HEK293 (cell line): ENCODE data around the gene FERD3L.

Experiments
- CTCF ChIA-PET: fragments of 350-600 bp; formaldehyde crosslinking; extraction: SDS; loops from one replicate; lab custom pipeline; 2021; ENCODE audit warnings: antibody characterized with exemption; lab: Yijun Ruan, JAX
- POLR2A ChIA-PET: fragments of 300-600 bp; formaldehyde crosslinking; extraction: SDS; loops from one replicate; lab custom pipeline; 2020; ENCODE audit warnings: antibody characterized with exemption, inconsistent platforms; lab: Yijun Ruan, JAX
- H3K27ac ChIP-seq: fragments of 200-500 bp; sonication (Bioruptor generic); 2 replicates; pipeline ENCODE4 v1.5.1; 2014; ENCODE audit warnings: low read depth, low read length, control low read depth, inconsistent platforms; ENCODE audit errors: extremely low read depth
- H3K36me3 ChIP-seq, 2 experiments: fragments of 200-500 bp in 1 of 2; sonication (Bioruptor generic) in 1 of 2; 1 replicate in 1 of 2; 2 replicates in 1 of 2; pipeline ENCODE4 v1.5.1; 2014 to 2017; ENCODE audit warnings: inconsistent platforms in 2 of 2, low read length in 2 of 2; ENCODE audit not compliant: control insufficient read depth in 2 of 2, insufficient read depth in 1 of 2
- H3K4me1 ChIP-seq: fragments of 200-500 bp; sonication (Bioruptor generic); 2 replicates; pipeline ENCODE4 v1.5.1; 2014; ENCODE audit warnings: mild to moderate bottlenecking, low read length, inconsistent platforms; ENCODE audit not compliant: control insufficient read depth, insufficient read depth
- H3K4me3 ChIP-seq: 2 replicates; pipeline ENCODE4 v1.5.1; 2011; ENCODE audit warnings: low read depth, mild to moderate bottlenecking, control low read depth, low read length, moderate library complexity
- H3K9me3 ChIP-seq: fragments of 200-500 bp; sonication (Bioruptor generic); 2 replicates; pipeline ENCODE4 v1.5.1; 2014; ENCODE audit warnings: low read depth, low read length, inconsistent platforms; ENCODE audit not compliant: control insufficient read depth, insufficient read depth
- EGR2 ChIP-seq: fragments of 450-650 bp; formaldehyde crosslinking; IDR thresholded peaks from 2 replicates; pipeline ENCODE4 v1.5.1; 2016; ENCODE audit warnings: low read depth, missing biosample characterization, missing genetic modification characterization
- ELK4 ChIP-seq: IDR thresholded peaks from 2 replicates; pipeline ENCODE4 v1.6.1; 2011; ENCODE audit warnings: mild to moderate bottlenecking, low read depth, low read length, borderline replicate concordance
- GFI1B ChIP-seq: fragments of 450-650 bp; formaldehyde crosslinking; IDR thresholded peaks from 2 replicates; pipeline ENCODE4 v1.5.1; 2016; ENCODE audit warnings: missing biosample characterization, missing genetic modification characterization
- GLIS1 ChIP-seq: fragments of 450-650 bp; formaldehyde crosslinking; IDR thresholded peaks from 2 replicates; pipeline ENCODE4 v1.5.1; 2016; ENCODE audit warnings: missing biosample characterization, missing genetic modification characterization
- KLF17 ChIP-seq: fragments of 450-650 bp; formaldehyde crosslinking; IDR thresholded peaks from 2 replicates; pipeline ENCODE4 v1.5.1; 2016; ENCODE audit warnings: missing biosample characterization, missing genetic modification characterization
- KLF8 ChIP-seq: fragments of 450-650 bp; formaldehyde crosslinking; IDR thresholded peaks from 2 replicates; pipeline ENCODE4 v1.5.1; 2016; ENCODE audit warnings: missing biosample characterization, missing genetic modification characterization
- OVOL3 ChIP-seq: fragments of 450-650 bp; formaldehyde crosslinking; IDR thresholded peaks from 2 replicates; pipeline ENCODE4 v1.5.1; 2016; ENCODE audit warnings: missing biosample characterization, missing genetic modification characterization
- PBX3 ChIP-seq: sonication (generic); formaldehyde crosslinking; IDR thresholded peaks from 2 replicates; pipeline ENCODE4 v1.8.1; 2022; ENCODE audit warnings: mild to moderate bottlenecking, moderate library complexity, missing genetic modification reagents
- PRDM1 ChIP-seq: fragments of 450-650 bp; formaldehyde crosslinking; IDR thresholded peaks from 2 replicates; pipeline ENCODE4; 2016; ENCODE audit warnings: missing biosample characterization, missing genetic modification characterization
- REPIN1 ChIP-seq: fragments of 450-650 bp; formaldehyde crosslinking; IDR thresholded peaks from 2 replicates; pipeline ENCODE4 v1.5.1; 2017; ENCODE audit warnings: missing biosample characterization, missing genetic modification characterization, low read depth
- WT1 ChIP-seq: fragments of 450-650 bp; formaldehyde crosslinking; IDR thresholded peaks from 2 replicates; pipeline ENCODE4 v1.5.1; 2016; ENCODE audit warnings: missing biosample characterization, missing genetic modification characterization
- ZBTB1 ChIP-seq: fragments of 450-650 bp; formaldehyde crosslinking; IDR thresholded peaks from 2 replicates; pipeline ENCODE4 v1.5.1; 2016; ENCODE audit warnings: missing biosample characterization, missing genetic modification characterization
- ZEB2 ChIP-seq: fragments of 450-650 bp; formaldehyde crosslinking; IDR thresholded peaks from 2 replicates; pipeline ENCODE4 v1.5.1; 2016; ENCODE audit warnings: missing biosample characterization, missing genetic modification characterization
- ZFHX2 ChIP-seq: fragments of 450-650 bp; formaldehyde crosslinking; conservative IDR thresholded peaks from 2 replicates; pipeline ENCODE4 v1.5.1; 2016; ENCODE audit warnings: missing biosample characterization, missing genetic modification characterization
- ZNF239 ChIP-seq: fragments of 450-650 bp; formaldehyde crosslinking; IDR thresholded peaks from 2 replicates; pipeline ENCODE4 v1.5.1; 2016; ENCODE audit warnings: missing biosample characterization, missing genetic modification characterization
- ZNF24 ChIP-seq: fragments of 450-650 bp; formaldehyde crosslinking; IDR thresholded peaks from 2 replicates; pipeline ENCODE4 v1.5.1; 2016; ENCODE audit warnings: missing biosample characterization, missing genetic modification characterization
- ZNF248 ChIP-seq: fragments of 450-650 bp; formaldehyde crosslinking; IDR thresholded peaks from 2 replicates; pipeline ENCODE4 v1.5.1; 2017; ENCODE audit warnings: missing biosample characterization, missing genetic modification characterization
- ZNF274 ChIP-seq, 2 experiments: fragments of 200-500 bp in 1 of 2; fragments of 450-650 bp in 1 of 2; sonication (Bioruptor generic) in 1 of 2; formaldehyde crosslinking in 1 of 2; IDR thresholded peaks; 2 replicates each; pipeline versions ENCODE4 v1.5.1 to v1.6.1; 2014 to 2016; ENCODE audit warnings: borderline replicate concordance in 1 of 2, inconsistent platforms in 1 of 2, low read length in 1 of 2, missing biosample characterization in 1 of 2, missing genetic modification characterization in 1 of 2
- ZNF350 ChIP-seq: fragments of 450-650 bp; formaldehyde crosslinking; IDR thresholded peaks from 2 replicates; pipeline ENCODE4 v1.5.0; 2017; ENCODE audit warnings: missing biosample characterization, mild to moderate bottlenecking, missing genetic modification characterization
- ZNF366 ChIP-seq: fragments of 450-650 bp; formaldehyde crosslinking; conservative IDR thresholded peaks from 2 replicates; pipeline ENCODE4 v1.5.1; 2016; ENCODE audit warnings: missing biosample characterization, missing genetic modification characterization
- ZNF37A ChIP-seq: fragments of 450-650 bp; IDR thresholded peaks from 2 replicates; pipeline ENCODE4 v1.5.1; 2018; ENCODE audit warnings: missing biosample characterization, missing genetic modification characterization
- ZNF621 ChIP-seq: fragments of 450-650 bp; formaldehyde crosslinking; IDR thresholded peaks from 2 replicates; pipeline ENCODE4 v1.5.1; 2017; ENCODE audit warnings: missing biosample characterization, missing genetic modification characterization
- ZNF768 ChIP-seq: fragments of 450-650 bp; formaldehyde crosslinking; IDR thresholded peaks from 2 replicates; pipeline ENCODE4 v1.5.1; 2018; ENCODE audit warnings: missing biosample characterization, mild to moderate bottlenecking, missing genetic modification characterization
- TF ChIP-seq, protein P1 (sequence below): fragments of 450-650 bp; formaldehyde crosslinking; IDR thresholded peaks from 2 replicates; pipeline ENCODE4 v1.5.1; 2016; ENCODE audit warnings: missing biosample characterization, missing genetic modification characterization
- TF ChIP-seq, protein P2 (sequence below): fragments of 450-650 bp; formaldehyde crosslinking; IDR thresholded peaks from 2 replicates; pipeline ENCODE4 v1.5.1; 2016; ENCODE audit warnings: missing biosample characterization, missing genetic modification characterization
- TF ChIP-seq, protein P3 (sequence below): fragments of 450-650 bp; formaldehyde crosslinking; IDR thresholded peaks from 2 replicates; pipeline ENCODE4 v1.5.1; 2016; ENCODE audit warnings: missing biosample characterization, missing genetic modification characterization

Gene FERD3L

GRCh38 chr7:19143881-19144574, 1.2 kb downstream of the FERD3L start:
- H3K9me3 ChIP-seq, result no peaks in the 10 kb centered on the region
- TF ChIP-seq ZEB2 (no peak), ZNF274 (IDR thresholded peaks at IDR 0.05; ENCODE audit: low read length) (no peak), ZNF274 (tag by site-specific recombination; IDR thresholded peaks at IDR 0.05; ENCODE audit: borderline replicate concordance) (no peak), ZNF37A (tag by site-specific recombination) (no peak), ZNF24 (no peak), ZFHX2 (no peak), ZBTB1 (tag by site-specific recombination) (no peak), ZNF350 (no peak), ZNF366 (no peak), WT1 (no peak), PBX3 (no peak), GLIS1 (no peak), REPIN1 (tag by site-specific recombination) (no peak), PRDM1 (tag by site-specific recombination) (no peak), ZNF768 (no peak), GFI1B (no peak), OVOL3 (tag by site-specific recombination) (no peak), KLF8 (tag by site-specific recombination) (no peak)
- TF ChIP-seq, protein P1, sequence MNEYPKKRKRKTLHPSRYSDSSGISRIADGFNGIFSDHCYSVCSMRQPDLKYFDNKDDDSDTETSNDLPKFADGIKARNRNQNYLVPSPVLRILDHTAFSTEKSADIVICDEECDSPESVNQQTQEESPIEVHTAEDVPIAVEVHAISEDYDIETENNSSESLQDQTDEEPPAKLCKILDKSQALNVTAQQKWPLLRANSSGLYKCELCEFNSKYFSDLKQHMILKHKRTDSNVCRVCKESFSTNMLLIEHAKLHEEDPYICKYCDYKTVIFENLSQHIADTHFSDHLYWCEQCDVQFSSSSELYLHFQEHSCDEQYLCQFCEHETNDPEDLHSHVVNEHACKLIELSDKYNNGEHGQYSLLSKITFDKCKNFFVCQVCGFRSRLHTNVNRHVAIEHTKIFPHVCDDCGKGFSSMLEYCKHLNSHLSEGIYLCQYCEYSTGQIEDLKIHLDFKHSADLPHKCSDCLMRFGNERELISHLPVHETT, result no peak
- TF ChIP-seq, protein P2, sequence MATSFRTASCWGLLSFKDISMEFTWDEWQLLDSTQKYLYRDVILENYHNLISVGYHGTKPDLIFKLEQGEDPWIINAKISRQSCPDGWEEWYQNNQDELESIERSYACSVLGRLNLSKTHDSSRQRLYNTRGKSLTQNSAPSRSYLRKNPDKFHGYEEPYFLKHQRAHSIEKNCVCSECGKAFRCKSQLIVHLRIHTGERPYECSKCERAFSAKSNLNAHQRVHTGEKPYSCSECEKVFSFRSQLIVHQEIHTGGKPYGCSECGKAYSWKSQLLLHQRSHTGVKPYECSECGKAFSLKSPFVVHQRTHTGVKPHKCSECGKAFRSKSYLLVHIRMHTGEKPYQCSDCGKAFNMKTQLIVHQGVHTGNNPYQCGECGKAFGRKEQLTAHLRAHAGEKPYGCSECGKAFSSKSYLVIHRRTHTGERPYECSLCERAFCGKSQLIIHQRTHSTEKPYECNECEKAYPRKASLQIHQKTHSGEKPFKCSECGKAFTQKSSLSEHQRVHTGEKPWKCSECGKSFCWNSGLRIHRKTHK, result no peak
- TF ChIP-seq, all 188 proteins: peak for 0
- Histone ChIP-seq H3K4me1 (no peaks in the 10 kb centered on the region), H3K4me3 (no peak overlapping the region), H3K27ac (no peak overlapping the region), H3K36me3 (no peaks in the 10 kb centered on the region)
- ChIA-PET CTCF (no interaction called here), POLR2A (no interaction called here)

GRCh38 chr7:19139706-19140327, 5.4 kb downstream of the FERD3L start:
- CTCF ChIA-PET, result interaction anchor here (0.6 kb wide), 1 partner anchor 18 kb away, joined by 4 read pairs; no protein-coding TSS in a partner anchor
- Histone ChIP-seq H3K4me1 (no peaks in the 10 kb centered on the region), H3K27ac (no peak overlapping the region), H3K4me3 (no peak overlapping the region), H3K36me3 (no peaks in the 10 kb centered on the region), H3K9me3 (no peaks in the 10 kb centered on the region)
- no peak for TF ChIP-seq ZNF621 (tag by site-specific recombination)
- TF ChIP-seq ELK4, result no peak
- TF ChIP-seq EGR2 (tag by site-specific recombination), result no peak
- TF ChIP-seq, protein P3, sequence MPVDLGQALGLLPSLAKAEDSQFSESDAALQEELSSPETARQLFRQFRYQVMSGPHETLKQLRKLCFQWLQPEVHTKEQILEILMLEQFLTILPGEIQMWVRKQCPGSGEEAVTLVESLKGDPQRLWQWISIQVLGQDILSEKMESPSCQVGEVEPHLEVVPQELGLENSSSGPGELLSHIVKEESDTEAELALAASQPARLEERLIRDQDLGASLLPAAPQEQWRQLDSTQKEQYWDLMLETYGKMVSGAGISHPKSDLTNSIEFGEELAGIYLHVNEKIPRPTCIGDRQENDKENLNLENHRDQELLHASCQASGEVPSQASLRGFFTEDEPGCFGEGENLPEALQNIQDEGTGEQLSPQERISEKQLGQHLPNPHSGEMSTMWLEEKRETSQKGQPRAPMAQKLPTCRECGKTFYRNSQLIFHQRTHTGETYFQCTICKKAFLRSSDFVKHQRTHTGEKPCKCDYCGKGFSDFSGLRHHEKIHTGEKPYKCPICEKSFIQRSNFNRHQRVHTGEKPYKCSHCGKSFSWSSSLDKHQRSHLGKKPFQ (tag by site-specific recombination), result no peak
- TF ChIP-seq ZNF350, result no peak
- no peak for TF ChIP-seq KLF17 (tag by site-specific recombination)
- no peak for TF ChIP-seq ZNF239 (tag by site-specific recombination)
- TF ChIP-seq ZNF248, result no peak
- POLR2A ChIA-PET, result no interaction called here
